Panc1 (cell line): ENCODE results near the gene GUCY1A2. TPM values are rescaled to one million over a fixed set of nuclear protein-coding genes. Genes with fewer than 3 reads are reported as not detected.

Experiments
- ATAC-seq: fragments of 200-7000 bp; cut with Tn5 transposase; 2 replicates; pipeline ENCODE4 v1.9.1; 2020; ENCODE audit warnings: mild to moderate bottlenecking, moderate library complexity
- BruUV-seq: library from RNA; stranded (reverse); fragments of 400-500 nt; replicated peaks from 2 replicates; lab custom pipeline; 2021; lab: Mats Ljungman, UMichigan
- CTCF ChIA-PET: fragments of 300-600 bp; sonication (Branson Sonifier 250); formaldehyde crosslinking; loops from one replicate; lab custom pipeline; 2022; ENCODE audit warnings: antibody characterized with exemption; lab: Charles Lee
- POLR2A ChIA-PET: fragments of 300-600 bp; sonication (Branson Sonifier 250); formaldehyde crosslinking; loops from one replicate; lab custom pipeline; 2022; ENCODE audit warnings: antibody characterized with exemption; lab: Charles Lee
- DNase-seq: peaks from one replicate; pipeline ENCODE4 v3.0.0-alpha.2; 2010; ENCODE audit warnings: low read depth, low spot score
- H3K27ac ChIP-seq: 2 replicates; pipeline ENCODE4 v1.5.1; 2011; ENCODE audit warnings: mild to moderate bottlenecking, low read length, inconsistent platforms
- H3K27me3 ChIP-seq: fragments of 200-500 bp; sonication (Bioruptor generic); 2 replicates; pipeline ENCODE4 v1.6.0; 2014; ENCODE audit warnings: low read length, inconsistent platforms; ENCODE audit not compliant: control insufficient read depth, insufficient read depth
- H3K36me3 ChIP-seq: fragments of 200-500 bp; sonication (Bioruptor generic); 2 replicates; pipeline ENCODE4 v1.5.1; 2014; ENCODE audit warnings: inconsistent platforms, mild to moderate bottlenecking, low read length, moderate library complexity; ENCODE audit not compliant: control insufficient read depth, insufficient read depth
- H3K4me1 ChIP-seq: 2 replicates; pipeline ENCODE4 v1.5.1; 2011; ENCODE audit warnings: inconsistent platforms, mild to moderate bottlenecking, low read length, moderate library complexity; ENCODE audit not compliant: control insufficient read depth, insufficient read depth
- H3K4me3 ChIP-seq, 2 experiments: 2 replicates each; pipeline ENCODE4 v1.5.1; 2011 to 2012; ENCODE audit warnings: low read depth in 2 of 2, low read length in 2 of 2, mild to moderate bottlenecking in 2 of 2, inconsistent platforms in 1 of 2, moderate library complexity in 1 of 2
- H3K9me3 ChIP-seq: fragments of 200-500 bp; sonication (Bioruptor generic); 2 replicates; pipeline ENCODE4 v1.5.1; 2014; ENCODE audit warnings: low read depth, mild to moderate bottlenecking, inconsistent platforms, low read length, moderate library complexity; ENCODE audit not compliant: control insufficient read depth, insufficient read depth
- CTCF ChIP-seq: fragments of 450-650 bp; IDR thresholded peaks from 2 replicates; pipeline ENCODE4 v1.5.1; 2017; ENCODE audit warnings: mild to moderate bottlenecking
- POLR2AphosphoS5 ChIP-seq: IDR thresholded peaks from 2 replicates; pipeline ENCODE4 v1.6.1; 2012; ENCODE audit warnings: mild to moderate bottlenecking, low read depth, low read length, moderate library complexity
- SIN3A ChIP-seq: IDR thresholded peaks from 2 replicates; pipeline ENCODE4 v1.6.1; 2012; ENCODE audit warnings: low read depth, mild to moderate bottlenecking, low read length, moderate library complexity, borderline replicate concordance; ENCODE audit not compliant: insufficient read depth
- TCF7L2 ChIP-seq: IDR thresholded peaks from 2 replicates; pipeline ENCODE4 v1.6.1; 2011; ENCODE audit warnings: mild to moderate bottlenecking, low read depth, low read length, inconsistent platforms
- in situ Hi-C: cut with HindIII; loops from 2 replicates; pipeline ENCODE4 v1.10.0; 2016; ENCODE audit warnings: low sequenced_read_pairs, low pct_unique_long_range_greater_than_20kb
- intact Hi-C: fragments of 100-400 bp; cut with micrococcal nuclease; formaldehyde crosslinking; loops from one replicate; pipeline ENCODE4 v1.10.0; 2022; ENCODE audit not compliant: unreplicated experiment
- total RNA-seq: library from RNA; stranded (reverse); gene quantifications from one replicate; pipeline ENCODE4 v1.2.1, GENCODE V29; 2021; ENCODE audit not compliant: unreplicated experiment
- TF ChIP-seq, protein P1 (sequence below), 2 experiments: IDR thresholded peaks; 2 replicates each; pipeline ENCODE4 v1.6.1; 2011 to 2012; ENCODE audit warnings: low read depth in 2 of 2, control low read depth in 1 of 2, low read length in 1 of 2, mild to moderate bottlenecking in 1 of 2, moderate library complexity in 1 of 2; ENCODE audit not compliant: insufficient read depth in 1 of 2

GUCY1A2 gene
- total RNA-seq, 1 experiment from 2014 or later = 1.9 TPM

DNA sequence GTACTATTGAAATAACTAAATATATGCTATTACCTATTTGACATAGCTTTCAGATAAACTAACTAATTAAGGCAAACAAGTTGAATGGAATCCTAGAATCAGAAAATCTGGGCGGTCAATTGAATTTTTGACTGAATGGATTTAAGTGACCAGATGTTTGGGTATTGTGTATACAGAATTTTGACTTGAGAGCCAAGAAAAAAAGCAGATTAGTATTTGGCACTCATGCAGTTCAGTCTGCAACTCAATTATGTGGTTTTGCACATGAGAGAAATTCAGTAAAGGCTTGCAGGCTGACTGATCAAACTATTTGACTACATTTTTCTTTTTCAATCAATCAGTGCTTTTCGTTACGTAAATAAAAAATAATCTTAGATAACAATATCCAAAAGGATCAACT, 254.8 kb downstream of the GUCY1A2 start:
- no TSS peak for BruUV-seq
- POLR2A ChIA-PET = no interaction called here

DNA sequence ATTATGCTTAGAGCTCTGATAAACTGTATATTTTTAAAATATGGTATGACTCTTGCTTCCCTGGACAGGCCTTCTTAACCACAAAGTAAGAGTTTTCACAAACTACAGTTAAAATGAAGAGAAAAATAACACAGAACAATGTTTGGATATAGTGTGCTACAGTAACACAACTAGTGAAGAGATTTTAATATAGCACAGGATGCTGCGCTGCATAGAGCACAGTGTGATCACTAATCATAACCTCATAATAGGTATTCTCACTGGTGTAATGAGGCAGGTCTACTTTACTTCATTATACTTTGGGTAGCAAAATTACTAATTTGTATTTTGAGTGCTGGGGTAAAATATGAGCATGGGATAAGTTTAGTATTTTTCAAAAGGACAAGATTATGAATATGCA, 256.5 kb downstream of the GUCY1A2 start:
- Histone ChIP-seq H3K36me3 (no peaks in the 10 kb centered on the region), H3K4me1 (no peaks in the 10 kb centered on the region), H3K4me3 (no peak overlapping the region), H3K27me3 (no peaks in the 10 kb centered on the region), H3K27ac (no peak overlapping the region), H3K9me3 (no peaks in the 10 kb centered on the region)
- in situ Hi-C loops (no loop called here), intact Hi-C loops (no loop called here)
- BruUV-seq = no TSS peak
- ATAC-seq (no peak), DNase-seq (no peak)
- ChIA-PET POLR2A (no interaction called here), CTCF (no interaction called here)
- TF ChIP-seq POLR2AphosphoS5 = no peak
- no peak for TF ChIP-seq TCF7L2
- no peak for TF ChIP-seq SIN3A
- TF ChIP-seq, protein P1, sequence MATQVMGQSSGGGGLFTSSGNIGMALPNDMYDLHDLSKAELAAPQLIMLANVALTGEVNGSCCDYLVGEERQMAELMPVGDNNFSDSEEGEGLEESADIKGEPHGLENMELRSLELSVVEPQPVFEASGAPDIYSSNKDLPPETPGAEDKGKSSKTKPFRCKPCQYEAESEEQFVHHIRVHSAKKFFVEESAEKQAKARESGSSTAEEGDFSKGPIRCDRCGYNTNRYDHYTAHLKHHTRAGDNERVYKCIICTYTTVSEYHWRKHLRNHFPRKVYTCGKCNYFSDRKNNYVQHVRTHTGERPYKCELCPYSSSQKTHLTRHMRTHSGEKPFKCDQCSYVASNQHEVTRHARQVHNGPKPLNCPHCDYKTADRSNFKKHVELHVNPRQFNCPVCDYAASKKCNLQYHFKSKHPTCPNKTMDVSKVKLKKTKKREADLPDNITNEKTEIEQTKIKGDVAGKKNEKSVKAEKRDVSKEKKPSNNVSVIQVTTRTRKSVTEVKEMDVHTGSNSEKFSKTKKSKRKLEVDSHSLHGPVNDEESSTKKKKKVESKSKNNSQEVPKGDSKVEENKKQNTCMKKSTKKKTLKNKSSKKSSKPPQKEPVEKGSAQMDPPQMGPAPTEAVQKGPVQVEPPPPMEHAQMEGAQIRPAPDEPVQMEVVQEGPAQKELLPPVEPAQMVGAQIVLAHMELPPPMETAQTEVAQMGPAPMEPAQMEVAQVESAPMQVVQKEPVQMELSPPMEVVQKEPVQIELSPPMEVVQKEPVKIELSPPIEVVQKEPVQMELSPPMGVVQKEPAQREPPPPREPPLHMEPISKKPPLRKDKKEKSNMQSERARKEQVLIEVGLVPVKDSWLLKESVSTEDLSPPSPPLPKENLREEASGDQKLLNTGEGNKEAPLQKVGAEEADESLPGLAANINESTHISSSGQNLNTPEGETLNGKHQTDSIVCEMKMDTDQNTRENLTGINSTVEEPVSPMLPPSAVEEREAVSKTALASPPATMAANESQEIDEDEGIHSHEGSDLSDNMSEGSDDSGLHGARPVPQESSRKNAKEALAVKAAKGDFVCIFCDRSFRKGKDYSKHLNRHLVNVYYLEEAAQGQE (IDR thresholded peaks at IDR 0.05; ENCODE audit: insufficient read depth in 1 of 2, low read depth in 2 of 2, low read length in 1 of 2) = no peak
- no peak for TF ChIP-seq CTCF

More for the DNA sequence above, 254.8 kb downstream of the GUCY1A2 start:
- Histone ChIP-seq H3K36me3 (no peaks in the 10 kb centered on the region), H3K27me3 (no peaks in the 10 kb centered on the region), H3K9me3 (no peaks in the 10 kb centered on the region), H3K4me3 (no peak overlapping the region), H3K4me1 (no peaks in the 10 kb centered on the region), H3K27ac (no peak overlapping the region)
- CTCF ChIA-PET = no interaction called here
- no peak for ATAC-seq
- DNase-seq = no peak
- intact Hi-C loops = no loop called here
- TF ChIP-seq TCF7L2 (no peak), CTCF (no peak), POLR2AphosphoS5 (no peak), SIN3A (no peak)
- TF ChIP-seq, protein P1 (IDR thresholded peaks at IDR 0.05; ENCODE audit: insufficient read depth in 1 of 2, low read depth in 2 of 2, low read length in 1 of 2) = no peak
- in situ Hi-C loops = no loop called here
